Liver (tissue), 3 donors: ENCODE measurements around the gene RALB.

Experiments used
- EGR1 ChIP-seq, 2 donors: IDR thresholded peaks; 2 replicates each; pipeline ENCODE4 v1.6.1; 2016 to 2018; ENCODE audit warnings: antibody characterized with exemption in 2 of 2, low read depth in 2 of 2
- FOXA1 ChIP-seq: IDR thresholded peaks from 2 replicates; pipeline ENCODE4 v1.6.1; 2016; ENCODE audit warnings: antibody characterized with exemption
- GABPA ChIP-seq, 2 donors: IDR thresholded peaks in 1 of 2; conservative IDR thresholded peaks in 1 of 2; 2 replicates each; pipeline ENCODE4 v1.6.1; 2016; ENCODE audit warnings: antibody characterized with exemption in 2 of 2, mild to moderate bottlenecking in 1 of 2, moderate library complexity in 1 of 2
- HNF4A ChIP-seq, 2 donors: conservative IDR thresholded peaks; 2 replicates each; pipeline ENCODE4 v1.6.1; 2016; ENCODE audit warnings: antibody characterized with exemption in 2 of 2, mild to moderate bottlenecking in 2 of 2
- JUND ChIP-seq, 2 donors: IDR thresholded peaks; 2 replicates each; pipeline ENCODE4 v1.6.1; 2016; ENCODE audit warnings: antibody characterized with exemption in 2 of 2
- MAX ChIP-seq: IDR thresholded peaks from 2 replicates; pipeline ENCODE4 v1.6.1; 2016; ENCODE audit warnings: antibody characterized with exemption
- NR2F2 ChIP-seq: IDR thresholded peaks from 2 replicates; pipeline ENCODE4 v1.6.1; 2016; ENCODE audit warnings: antibody characterized with exemption
- RXRA ChIP-seq, 2 donors: IDR thresholded peaks; 2 replicates each; pipeline ENCODE4 v1.6.1; 2017 to 2018; ENCODE audit warnings: antibody characterized with exemption in 2 of 2, mild to moderate bottlenecking in 1 of 2
- SP1 ChIP-seq: IDR thresholded peaks from 2 replicates; pipeline ENCODE4 v1.6.1; 2018; ENCODE audit warnings: antibody characterized with exemption, mild to moderate bottlenecking
- TAF1 ChIP-seq: conservative IDR thresholded peaks from 2 replicates; pipeline ENCODE4 v1.6.1; 2016; ENCODE audit warnings: antibody characterized with exemption, mild to moderate bottlenecking
- YY1 ChIP-seq: IDR thresholded peaks from 2 replicates; pipeline ENCODE4 v1.6.1; 2016; ENCODE audit warnings: antibody characterized with exemption, mild to moderate bottlenecking
- TF ChIP-seq, protein P1 (sequence below): IDR thresholded peaks from 2 replicates; pipeline ENCODE4 v1.6.1; 2016; ENCODE audit warnings: antibody characterized with exemption
- TF ChIP-seq, protein P2 (sequence below): fragments of 150-350 bp; IDR thresholded peaks from 2 replicates; pipeline ENCODE4 v1.5.1; 2017; ENCODE audit warnings: improper control_type of control experiment, low read depth, low read length; ENCODE audit not compliant: missing input control
- TF ChIP-seq, protein P3 (sequence below): IDR thresholded peaks from 2 replicates; pipeline ENCODE4 v1.6.1; 2016; ENCODE audit warnings: antibody characterized with exemption, mild to moderate bottlenecking
- donor health status: healthy.
- donor health status: healthy.

- TF ChIP-seq, protein P1, sequence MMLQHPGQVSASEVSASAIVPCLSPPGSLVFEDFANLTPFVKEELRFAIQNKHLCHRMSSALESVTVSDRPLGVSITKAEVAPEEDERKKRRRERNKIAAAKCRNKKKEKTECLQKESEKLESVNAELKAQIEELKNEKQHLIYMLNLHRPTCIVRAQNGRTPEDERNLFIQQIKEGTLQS, result no peak
- TF ChIP-seq, protein P2, sequence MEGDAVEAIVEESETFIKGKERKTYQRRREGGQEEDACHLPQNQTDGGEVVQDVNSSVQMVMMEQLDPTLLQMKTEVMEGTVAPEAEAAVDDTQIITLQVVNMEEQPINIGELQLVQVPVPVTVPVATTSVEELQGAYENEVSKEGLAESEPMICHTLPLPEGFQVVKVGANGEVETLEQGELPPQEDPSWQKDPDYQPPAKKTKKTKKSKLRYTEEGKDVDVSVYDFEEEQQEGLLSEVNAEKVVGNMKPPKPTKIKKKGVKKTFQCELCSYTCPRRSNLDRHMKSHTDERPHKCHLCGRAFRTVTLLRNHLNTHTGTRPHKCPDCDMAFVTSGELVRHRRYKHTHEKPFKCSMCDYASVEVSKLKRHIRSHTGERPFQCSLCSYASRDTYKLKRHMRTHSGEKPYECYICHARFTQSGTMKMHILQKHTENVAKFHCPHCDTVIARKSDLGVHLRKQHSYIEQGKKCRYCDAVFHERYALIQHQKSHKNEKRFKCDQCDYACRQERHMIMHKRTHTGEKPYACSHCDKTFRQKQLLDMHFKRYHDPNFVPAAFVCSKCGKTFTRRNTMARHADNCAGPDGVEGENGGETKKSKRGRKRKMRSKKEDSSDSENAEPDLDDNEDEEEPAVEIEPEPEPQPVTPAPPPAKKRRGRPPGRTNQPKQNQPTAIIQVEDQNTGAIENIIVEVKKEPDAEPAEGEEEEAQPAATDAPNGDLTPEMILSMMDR, result no peak
- TF ChIP-seq JUND (IDR thresholded peaks at IDR 0.05) (no peak), NR2F2 (no peak), HNF4A (conservative IDR thresholded peaks at IDR 0.05) (no peak), GABPA (IDR thresholded peaks at IDR 0.05 in 1 of 2, conservative IDR thresholded peaks at IDR 0.05 in 1 of 2) (no peak), EGR1 (IDR thresholded peaks at IDR 0.05; ENCODE audit: low read depth in 2 of 2) (no peak), SP1 (no peak), TAF1 (no peak), MAX (no peak), YY1 (no peak), FOXA1 (no peak), RXRA (IDR thresholded peaks at IDR 0.05) (no peak)
- TF ChIP-seq, protein P3, sequence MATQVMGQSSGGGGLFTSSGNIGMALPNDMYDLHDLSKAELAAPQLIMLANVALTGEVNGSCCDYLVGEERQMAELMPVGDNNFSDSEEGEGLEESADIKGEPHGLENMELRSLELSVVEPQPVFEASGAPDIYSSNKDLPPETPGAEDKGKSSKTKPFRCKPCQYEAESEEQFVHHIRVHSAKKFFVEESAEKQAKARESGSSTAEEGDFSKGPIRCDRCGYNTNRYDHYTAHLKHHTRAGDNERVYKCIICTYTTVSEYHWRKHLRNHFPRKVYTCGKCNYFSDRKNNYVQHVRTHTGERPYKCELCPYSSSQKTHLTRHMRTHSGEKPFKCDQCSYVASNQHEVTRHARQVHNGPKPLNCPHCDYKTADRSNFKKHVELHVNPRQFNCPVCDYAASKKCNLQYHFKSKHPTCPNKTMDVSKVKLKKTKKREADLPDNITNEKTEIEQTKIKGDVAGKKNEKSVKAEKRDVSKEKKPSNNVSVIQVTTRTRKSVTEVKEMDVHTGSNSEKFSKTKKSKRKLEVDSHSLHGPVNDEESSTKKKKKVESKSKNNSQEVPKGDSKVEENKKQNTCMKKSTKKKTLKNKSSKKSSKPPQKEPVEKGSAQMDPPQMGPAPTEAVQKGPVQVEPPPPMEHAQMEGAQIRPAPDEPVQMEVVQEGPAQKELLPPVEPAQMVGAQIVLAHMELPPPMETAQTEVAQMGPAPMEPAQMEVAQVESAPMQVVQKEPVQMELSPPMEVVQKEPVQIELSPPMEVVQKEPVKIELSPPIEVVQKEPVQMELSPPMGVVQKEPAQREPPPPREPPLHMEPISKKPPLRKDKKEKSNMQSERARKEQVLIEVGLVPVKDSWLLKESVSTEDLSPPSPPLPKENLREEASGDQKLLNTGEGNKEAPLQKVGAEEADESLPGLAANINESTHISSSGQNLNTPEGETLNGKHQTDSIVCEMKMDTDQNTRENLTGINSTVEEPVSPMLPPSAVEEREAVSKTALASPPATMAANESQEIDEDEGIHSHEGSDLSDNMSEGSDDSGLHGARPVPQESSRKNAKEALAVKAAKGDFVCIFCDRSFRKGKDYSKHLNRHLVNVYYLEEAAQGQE, result no peak
Observed at GRCh38 chr2:120315367-120316033, 62.8 kb downstream of the RALB start.
